ENCODE results near the gene CSRNP3.

GRCh38 chr2:165428926-165429325, 40.6 kb upstream of the CSRNP3 start:
- TF ChIP-seq POLR2A (IDR thresholded peaks at IDR 0.05; ENCODE audit: low read length) (no peak), GATA1 (IDR thresholded peaks at IDR 0.05; ENCODE audit: low read depth, low read length) (no peak)

All from erythroblast (primary cell).